Colonic mucosa (tissue), 4 donors: ENCODE data around the gene PEX5. TPM values are rescaled to one million over a fixed set of nuclear protein-coding genes. Genes with fewer than 3 reads are reported as not detected.
"Not testable (repeated sequence)": the region's sequence is repeated elsewhere in the genome, so short reads cannot be mapped to it uniquely, and the experiment has no call there.

Experiments
- DNase-seq: peaks from one replicate; pipeline ENCODE4 v3.0.0-alpha.2; 2020
- H3K27ac ChIP-seq: fragments of 200-600 bp; one replicate; pipeline ENCODE4 v1.8.0; 2021
- H3K27me3 ChIP-seq: fragments of 200-600 bp; one replicate; pipeline ENCODE4 v1.8.0; 2021
- H3K36me3 ChIP-seq: fragments of 200-600 bp; one replicate; pipeline ENCODE4 v1.8.0; 2021
- H3K4me1 ChIP-seq: fragments of 200-600 bp; one replicate; pipeline ENCODE4 v1.8.0; 2021; ENCODE audit warnings: mild to moderate bottlenecking
- H3K4me3 ChIP-seq: fragments of 200-600 bp; one replicate; pipeline ENCODE4 v1.8.0; 2021
- H3K9ac ChIP-seq, 2 donors: one replicate each; pipeline ENCODE4 v1.7.0; 2013; ENCODE audit warnings: control low read depth in 2 of 2, low read depth in 2 of 2, low read length in 2 of 2
- H3K9me3 ChIP-seq: fragments of 200-600 bp; one replicate; pipeline ENCODE4 v1.8.0; 2021
- intact Hi-C: fragments of 100-400 bp; cut with DNase I; formaldehyde crosslinking; loops from one replicate; pipeline ENCODE4 v1.14.1; 2022
- total RNA-seq, 2 donors: library from RNA; stranded (reverse); fragmentation: NEBNext Ultra II Directional in 1 of 2; extraction: Animal tissue kit (Norgen Biotek cat#: 25700) in 1 of 2; gene quantifications; one replicate each; pipeline ENCODE4 v1.2.1, GENCODE V29; 2021
- TF ChIP-seq, protein P1 (sequence below): fragments of 200-600 bp; IDR thresholded peaks from one replicate; pipeline ENCODE4 v1.8.0; 2022; ENCODE audit warnings: antibody characterized with exemption, mild to moderate bottlenecking
- donor health status: healthy.
- donor health status: DM: no; HTN: no; CAD: no.
- donor health status: DM: no; HTN: no; CAD: no.

PEX5 gene
- total RNA-seq, 2 donors from 2014 or later, result 31.4 to 35.4 TPM

DNA sequence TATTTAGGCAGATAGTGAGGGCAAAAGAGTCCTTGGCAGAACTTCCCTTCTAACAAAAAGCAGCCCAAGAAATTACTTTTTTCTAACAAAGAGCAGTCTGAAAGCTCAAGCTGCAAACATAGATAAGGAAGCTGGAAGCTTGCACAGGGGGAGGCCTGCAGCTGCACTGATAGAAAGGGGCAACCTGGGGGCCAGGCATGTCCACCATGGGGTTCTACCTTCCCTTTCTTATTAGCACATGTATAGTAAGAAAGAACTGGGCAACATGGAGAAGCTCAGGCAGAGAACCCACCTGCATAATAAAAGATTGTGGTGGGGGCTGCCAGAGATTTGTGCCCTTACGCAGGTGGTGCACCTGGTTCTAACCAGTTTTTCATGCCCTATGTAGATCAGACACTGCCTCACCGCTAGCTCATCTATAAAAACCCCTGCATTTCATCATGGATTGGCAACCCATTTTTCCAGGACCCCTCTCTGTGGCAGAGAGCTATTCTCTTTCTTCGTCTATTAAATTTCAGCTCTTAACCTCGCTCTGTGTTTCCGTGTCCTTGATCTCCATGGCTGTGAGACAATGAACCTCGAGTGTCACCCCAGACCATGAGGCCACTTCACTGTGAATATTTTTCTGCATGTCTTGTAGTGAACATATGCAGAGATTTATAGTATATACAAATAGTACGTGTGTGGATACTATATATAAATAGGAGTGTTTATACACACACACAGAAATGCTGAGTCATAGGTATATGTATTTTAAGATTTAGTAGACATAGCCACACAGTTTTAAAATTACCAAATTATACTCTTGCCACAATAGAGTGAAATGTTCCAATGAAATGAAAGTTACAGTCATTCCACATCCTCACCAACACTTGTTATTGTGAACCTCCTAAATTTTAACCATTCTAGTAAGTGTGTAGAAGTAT is 53.0 kb downstream of the PEX5 start:
- intact Hi-C loops, result no loop called here
- Histone ChIP-seq H3K4me3 (no peak overlapping the region), H3K27me3 (no peaks in the 10 kb centered on the region), H3K4me1 (no peaks in the 10 kb centered on the region), H3K36me3 (no peaks in the 10 kb centered on the region), H3K9ac (no peak overlapping the region), H3K27ac (no peak overlapping the region), H3K9me3 (no peaks in the 10 kb centered on the region)
- no peak for DNase-seq
- TF ChIP-seq, protein P1, sequence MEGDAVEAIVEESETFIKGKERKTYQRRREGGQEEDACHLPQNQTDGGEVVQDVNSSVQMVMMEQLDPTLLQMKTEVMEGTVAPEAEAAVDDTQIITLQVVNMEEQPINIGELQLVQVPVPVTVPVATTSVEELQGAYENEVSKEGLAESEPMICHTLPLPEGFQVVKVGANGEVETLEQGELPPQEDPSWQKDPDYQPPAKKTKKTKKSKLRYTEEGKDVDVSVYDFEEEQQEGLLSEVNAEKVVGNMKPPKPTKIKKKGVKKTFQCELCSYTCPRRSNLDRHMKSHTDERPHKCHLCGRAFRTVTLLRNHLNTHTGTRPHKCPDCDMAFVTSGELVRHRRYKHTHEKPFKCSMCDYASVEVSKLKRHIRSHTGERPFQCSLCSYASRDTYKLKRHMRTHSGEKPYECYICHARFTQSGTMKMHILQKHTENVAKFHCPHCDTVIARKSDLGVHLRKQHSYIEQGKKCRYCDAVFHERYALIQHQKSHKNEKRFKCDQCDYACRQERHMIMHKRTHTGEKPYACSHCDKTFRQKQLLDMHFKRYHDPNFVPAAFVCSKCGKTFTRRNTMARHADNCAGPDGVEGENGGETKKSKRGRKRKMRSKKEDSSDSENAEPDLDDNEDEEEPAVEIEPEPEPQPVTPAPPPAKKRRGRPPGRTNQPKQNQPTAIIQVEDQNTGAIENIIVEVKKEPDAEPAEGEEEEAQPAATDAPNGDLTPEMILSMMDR, result no peak

DNA sequence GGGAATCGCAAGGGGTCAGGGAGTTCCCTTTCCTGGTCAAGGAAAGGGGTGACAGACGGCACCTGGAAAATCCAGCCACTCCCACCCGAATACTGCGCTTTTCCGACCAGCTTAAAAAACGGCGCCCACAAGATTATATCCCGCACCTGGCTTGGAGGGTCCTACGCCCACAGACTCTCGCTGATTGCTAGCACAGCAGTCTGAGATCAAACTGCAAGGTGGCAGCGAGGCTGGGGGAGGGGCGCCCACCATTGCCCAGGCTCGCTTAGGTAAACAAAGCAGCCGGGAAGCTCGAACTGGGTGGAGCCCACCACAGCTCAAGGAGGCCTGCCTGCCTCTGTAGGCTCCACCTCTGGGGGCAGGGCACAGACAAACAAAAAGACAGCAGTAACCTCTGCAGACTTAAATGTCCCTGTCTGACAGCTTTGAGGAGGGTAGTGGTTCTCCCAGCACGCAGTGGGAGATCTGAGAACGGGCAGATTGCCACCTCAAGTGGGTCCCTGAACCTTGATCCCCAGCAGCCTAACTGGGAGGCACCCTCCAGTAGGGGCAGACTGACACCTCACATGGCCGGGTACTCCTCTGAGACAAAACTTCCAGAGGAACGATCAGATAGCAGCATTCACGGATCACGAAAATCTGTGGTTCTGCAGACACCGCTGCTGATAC is 62.0 kb downstream of the PEX5 start:
- intact Hi-C loops, DNase-seq, H3K4me3 ChIP-seq, H3K36me3 ChIP-seq, H3K4me1 ChIP-seq, H3K27ac ChIP-seq, H3K27me3 ChIP-seq, H3K9me3 ChIP-seq, H3K9ac ChIP-seq: not testable (repeated sequence)

DNA sequence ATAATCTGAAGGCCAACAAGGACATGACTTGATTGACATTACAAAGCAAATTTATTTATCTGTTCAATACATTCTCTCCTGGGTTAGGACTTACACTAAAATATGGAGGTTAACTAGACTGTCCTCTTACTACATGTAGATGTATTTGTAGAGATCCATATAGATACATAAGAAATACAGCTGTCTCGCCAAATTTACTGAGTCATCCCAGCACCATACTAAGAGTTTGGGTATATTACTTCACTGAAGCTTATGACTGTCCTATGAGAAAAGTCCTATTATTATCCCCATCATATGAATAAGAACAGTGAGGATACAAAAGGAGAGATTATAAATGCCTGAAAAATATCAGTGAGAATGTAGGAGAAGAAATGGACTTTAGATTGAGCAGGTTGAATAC is 69.6 kb downstream of the PEX5 start:
- no peak for DNase-seq
- Histone ChIP-seq H3K9ac (no peak overlapping the region), H3K4me1 (no peaks in the 10 kb centered on the region), H3K4me3 (no peak overlapping the region), H3K36me3 (no peaks in the 10 kb centered on the region), H3K9me3 (no peaks in the 10 kb centered on the region), H3K27ac (no peak overlapping the region), H3K27me3 (no peaks in the 10 kb centered on the region)
- intact Hi-C loops, result no loop called here
- TF ChIP-seq, protein P1, result no peak

Other genes starting within 250 kb of the PEX5 start
- not detected for gene RNU7-1, start 245.9 kb upstream of the PEX5 start, total RNA-seq
- 100 to 1,000 TPM; 114 to 206 TPM for gene C12orf57, start 245.7 kb upstream of the PEX5 start, total RNA-seq
- gene PTPN6, start 238.3 kb upstream of the PEX5 start, total RNA-seq, result 10 to 100 TPM; 44.8 to 48.1 TPM
- gene PHB2, start 219.0 kb upstream of the PEX5 start, total RNA-seq, result 100 to 1,000 TPM; 233 to 323 TPM
- gene EMG1, start 218.8 kb upstream of the PEX5 start, total RNA-seq, result 10 to 100 TPM; 27.2 to 62.3 TPM
- 10 to 100 TPM; 71.8 to 77.9 TPM for gene LPCAT3, start 171.2 kb upstream of the PEX5 start, total RNA-seq
- 10 to 100 TPM; 35.8 to 97.2 TPM for gene C1S, start 129.0 kb upstream of the PEX5 start, total RNA-seq
- 100 to 1,000 TPM in 1 of 2 donors, 10 to 100 TPM in 1; 40.1 to 104 TPM for gene C1R, start 97.2 kb upstream of the PEX5 start, total RNA-seq
- gene C1RL, start 80.5 kb upstream of the PEX5 start, total RNA-seq, result 10 to 100 TPM; 39.5 to 39.7 TPM
- gene RBP5, start 60.8 kb upstream of the PEX5 start, total RNA-seq, result 1 to 10 TPM; 2.4 to 3.7 TPM
- gene CLSTN3, start 59.3 kb upstream of the PEX5 start, total RNA-seq, result 10 to 100 TPM; 13.6 to 17.0 TPM
- gene ACSM4, start 114.4 kb downstream of the PEX5 start, total RNA-seq, result not detected